ENCODE data around the gene LRRC8E. TPM values are rescaled to one million over a fixed set of nuclear protein-coding genes. Genes with fewer than 3 reads are reported as not detected.
A peak's percentile ranks its signal among the peaks of the same experiment; 100 is the strongest.

LRRC8E gene
- total RNA-seq, 1 donor from 2014 or later, result 6.6 TPM

DNA sequence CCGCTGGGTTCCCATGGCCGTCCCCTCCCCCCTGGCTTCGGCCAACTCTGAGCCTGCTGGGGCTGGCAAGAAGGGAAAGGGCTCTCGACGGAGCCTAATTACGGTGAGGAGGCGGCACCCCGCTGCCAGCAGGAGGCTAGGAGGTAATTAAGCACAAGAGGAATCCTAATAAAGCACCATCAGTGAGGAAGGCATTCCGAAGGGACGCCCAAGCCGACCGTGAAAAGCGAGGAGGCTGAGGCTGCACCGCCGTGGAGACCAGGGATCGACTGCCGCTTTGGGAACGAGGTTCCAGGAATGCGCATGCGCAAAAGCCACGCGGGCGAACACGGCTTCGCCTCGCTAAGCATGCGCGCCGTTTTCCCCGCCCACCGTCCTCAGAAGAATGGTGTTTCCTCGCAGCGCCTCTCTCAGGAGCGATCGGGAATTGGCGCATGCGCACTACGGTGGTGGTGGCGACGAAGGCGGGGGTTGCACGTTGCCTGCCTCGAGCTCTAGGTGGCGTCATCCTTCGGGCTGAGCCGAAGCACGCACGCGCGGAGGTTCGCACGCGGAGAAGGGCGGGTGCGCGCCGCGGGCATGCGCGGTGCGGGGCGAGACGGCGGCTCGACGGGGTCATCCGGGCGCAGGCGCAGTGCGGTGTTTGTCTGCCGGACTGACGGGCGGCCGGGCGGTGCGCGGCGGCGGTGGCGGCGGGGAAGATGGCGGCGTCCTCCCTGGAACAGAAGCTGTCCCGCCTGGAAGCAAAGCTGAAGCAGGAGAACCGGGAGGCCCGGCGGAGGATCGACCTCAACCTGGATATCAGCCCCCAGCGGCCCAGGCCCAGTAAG lies 15.1 kb downstream of the LRRC8E start, which contains the start of gene MAP2K7:
Gene MAP2K7, plus strand, starts transcription at position 634 of the 830 bp plus-strand sequence. Its CDS starts 68 bp downstream, at position 702.
- DNase-seq (ENCODE audit: low read depth) (peak; percentile 92), FAIRE-seq (peak; percentile 80)
- TF ChIP-seq EZH2 (IDR thresholded peaks at IDR 0.05; ENCODE audit: insufficient read depth, low read length), result no peak
- TF ChIP-seq, protein P1, sequence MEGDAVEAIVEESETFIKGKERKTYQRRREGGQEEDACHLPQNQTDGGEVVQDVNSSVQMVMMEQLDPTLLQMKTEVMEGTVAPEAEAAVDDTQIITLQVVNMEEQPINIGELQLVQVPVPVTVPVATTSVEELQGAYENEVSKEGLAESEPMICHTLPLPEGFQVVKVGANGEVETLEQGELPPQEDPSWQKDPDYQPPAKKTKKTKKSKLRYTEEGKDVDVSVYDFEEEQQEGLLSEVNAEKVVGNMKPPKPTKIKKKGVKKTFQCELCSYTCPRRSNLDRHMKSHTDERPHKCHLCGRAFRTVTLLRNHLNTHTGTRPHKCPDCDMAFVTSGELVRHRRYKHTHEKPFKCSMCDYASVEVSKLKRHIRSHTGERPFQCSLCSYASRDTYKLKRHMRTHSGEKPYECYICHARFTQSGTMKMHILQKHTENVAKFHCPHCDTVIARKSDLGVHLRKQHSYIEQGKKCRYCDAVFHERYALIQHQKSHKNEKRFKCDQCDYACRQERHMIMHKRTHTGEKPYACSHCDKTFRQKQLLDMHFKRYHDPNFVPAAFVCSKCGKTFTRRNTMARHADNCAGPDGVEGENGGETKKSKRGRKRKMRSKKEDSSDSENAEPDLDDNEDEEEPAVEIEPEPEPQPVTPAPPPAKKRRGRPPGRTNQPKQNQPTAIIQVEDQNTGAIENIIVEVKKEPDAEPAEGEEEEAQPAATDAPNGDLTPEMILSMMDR (IDR thresholded peaks at IDR 0.05; ENCODE audit: insufficient read depth, low read depth, low read length), result peak; percentile 56
- Histone ChIP-seq H3K4me1 (ENCODE audit: insufficient read depth, low read length) (peaks cover 21% of the 10 kb centered on the region), H4K20me1 (ENCODE audit: insufficient read depth, low read length) (peaks cover 39% of the 10 kb centered on the region), H3K4me2 (ENCODE audit: low read length) (peak within 1 kb of the TSS; percentile 100), H3K9me3 (ENCODE audit: insufficient read depth, low read depth, low read length) (no peaks in the 10 kb centered on the region), H3K9ac (ENCODE audit: low read length) (peak within 1 kb of the TSS; percentile 92), H3K27ac (ENCODE audit: low read depth, low read length) (peak within 1 kb of the TSS; percentile 77), H3K4me3 (ENCODE audit: insufficient read depth, low read depth, low read length) (peak within 1 kb of the TSS; percentile 81), H3K36me3 (ENCODE audit: insufficient read depth, low read length) (no peaks in the 10 kb centered on the region), H2AFZ (ENCODE audit: low read depth, low read length) (peak within 1 kb of the TSS; percentile 88), H3K27me3 (ENCODE audit: insufficient read depth, low read length) (no peaks in the 10 kb centered on the region), H3K79me2 (ENCODE audit: insufficient read depth, low read length) (peaks cover 45% of the 10 kb centered on the region)
- Mint-ChIP-seq H3K27me3 (ENCODE audit: low read depth, unreplicated experiment) (no peaks in the 10 kb centered on the region), H3K27ac (ENCODE audit: unreplicated experiment) (peak within 1 kb of the TSS; percentile 89), H3K4me3 (ENCODE audit: unreplicated experiment) (peak within 1 kb of the TSS; percentile 91), H3K36me3 (ENCODE audit: low read depth, unreplicated experiment) (peaks cover 10% of the 10 kb centered on the region), H3K4me1 (ENCODE audit: low read depth, unreplicated experiment) (peaks cover 5% of the 10 kb centered on the region), H3K9me3 (ENCODE audit: unreplicated experiment) (peaks cover 2% of the 10 kb centered on the region)

DNA sequence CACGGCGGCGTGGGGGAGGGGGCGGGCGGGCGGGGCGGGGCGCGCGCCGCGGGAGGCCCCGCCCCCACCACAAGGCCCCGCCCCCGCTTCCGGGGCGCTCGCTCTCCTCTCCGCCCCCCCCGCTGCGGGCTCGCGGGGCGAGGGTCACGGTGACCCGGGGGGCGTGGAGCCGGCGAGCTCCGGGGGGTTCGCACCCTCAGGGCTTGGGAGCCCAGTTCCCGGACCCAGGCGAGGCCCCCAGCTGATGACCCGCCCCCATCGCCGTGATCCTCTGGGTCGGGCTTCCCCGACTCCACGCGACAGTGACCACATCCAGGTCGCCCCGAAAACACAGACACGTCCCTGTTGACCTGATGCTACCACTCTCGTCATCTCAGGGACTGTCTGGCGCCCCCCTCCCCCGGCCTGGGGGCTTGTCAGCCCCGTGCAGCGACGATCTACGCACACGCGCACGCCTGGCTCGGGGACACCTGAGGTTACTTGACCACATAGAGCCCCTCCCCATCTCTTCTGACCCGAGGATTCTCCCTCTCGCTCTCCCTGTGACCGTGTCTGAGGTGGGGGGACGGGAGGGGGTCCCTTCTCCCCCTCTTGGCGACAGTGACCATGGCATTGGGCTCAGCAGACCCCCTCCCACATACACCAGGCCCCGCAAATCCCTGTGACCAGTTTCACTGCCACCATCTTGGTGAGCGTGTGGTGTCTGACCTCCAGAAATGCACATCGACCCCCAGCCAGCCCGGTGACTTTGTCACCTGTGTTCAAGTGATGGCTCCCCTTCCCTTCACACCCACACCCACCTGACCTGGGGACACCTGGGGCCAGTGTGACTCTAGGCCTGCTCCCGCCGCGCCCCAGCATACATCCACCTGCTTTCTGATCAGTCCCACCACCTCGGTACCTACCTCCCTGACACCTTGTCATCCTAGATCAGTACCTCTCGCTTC lies 16.0 kb downstream of the LRRC8E start:
- H3K4me1 Mint-ChIP-seq (ENCODE audit: low read depth, unreplicated experiment), result peaks cover 5% of the 10 kb centered on the region
- Histone ChIP-seq H3K4me2 (ENCODE audit: low read length) (peak overlapping the region; percentile 100), H3K4me3 (ENCODE audit: insufficient read depth, low read depth, low read length) (peak overlapping the region; percentile 81), H3K9ac (ENCODE audit: low read length) (peak overlapping the region; percentile 92), H3K79me2 (ENCODE audit: insufficient read depth, low read length) (peaks cover 45% of the 10 kb centered on the region), H3K27me3 (ENCODE audit: insufficient read depth, low read length) (no peaks in the 10 kb centered on the region), H2AFZ (ENCODE audit: low read depth, low read length) (peak overlapping the region; percentile 59), H3K36me3 (ENCODE audit: insufficient read depth, low read length) (no peaks in the 10 kb centered on the region), H3K9me3 (ENCODE audit: insufficient read depth, low read depth, low read length) (no peaks in the 10 kb centered on the region), H3K27ac (ENCODE audit: low read depth, low read length) (peak overlapping the region; percentile 77), H4K20me1 (ENCODE audit: insufficient read depth, low read length) (peaks cover 47% of the 10 kb centered on the region), H3K4me1 (ENCODE audit: insufficient read depth, low read length) (peaks cover 21% of the 10 kb centered on the region)
- FAIRE-seq, result no peak
- H3K27ac Mint-ChIP-seq (ENCODE audit: unreplicated experiment), result peak overlapping the region; percentile 89
- TF ChIP-seq, protein P1 (IDR thresholded peaks at IDR 0.05; ENCODE audit: insufficient read depth, low read depth, low read length), result no peak
- TF ChIP-seq EZH2 (IDR thresholded peaks at IDR 0.05; ENCODE audit: insufficient read depth, low read length), result no peak
- peaks cover 2% of the 10 kb centered on the region for H3K9me3 Mint-ChIP-seq (ENCODE audit: unreplicated experiment)
- H3K36me3 Mint-ChIP-seq (ENCODE audit: low read depth, unreplicated experiment), result peaks cover 7% of the 10 kb centered on the region
- peak overlapping the region; percentile 87 for H3K4me3 Mint-ChIP-seq (ENCODE audit: unreplicated experiment)
- no peak for DNase-seq (ENCODE audit: low read depth)
- H3K27me3 Mint-ChIP-seq (ENCODE audit: low read depth, unreplicated experiment), result no peaks in the 10 kb centered on the region

Data from astrocyte (in vitro differentiated cells and primary cell).